OCI-LY1 (cell line): ENCODE results near the gene GARIN5A.

Experiments
- H2AFZ ChIP-seq: fragments of 200-600 bp; sonication (generic), shearing (Covaris generic); 2 replicates; pipeline ENCODE4 v1.6.0; 2014; ENCODE audit warnings: antibody characterized with exemption, mild to moderate bottlenecking, low read length
- H3F3A ChIP-seq: fragments of 200-600 bp; sonication (generic), shearing (Covaris generic); 2 replicates; pipeline ENCODE4 v1.6.0; 2014; ENCODE audit warnings: mild to moderate bottlenecking, antibody characterized with exemption, low read length, moderate library complexity; ENCODE audit not compliant: insufficient read depth
- H3K27ac ChIP-seq: fragments of 200-600 bp; sonication (generic); 2 replicates; pipeline ENCODE4 v1.5.1; 2014; ENCODE audit warnings: low read length, mixed run types, mild to moderate bottlenecking, low read depth; ENCODE audit not compliant: poor library complexity, severe bottlenecking
- H3K27me3 ChIP-seq: fragments of 200-600 bp; sonication (generic); 2 replicates; pipeline ENCODE4 v1.6.0; 2014; ENCODE audit warnings: antibody characterized with exemption, mild to moderate bottlenecking, low read length, moderate library complexity; ENCODE audit not compliant: insufficient read depth
- H3K36me3 ChIP-seq: fragments of 200-600 bp; sonication (generic); 2 replicates; pipeline ENCODE4 v1.6.1; 2014; ENCODE audit warnings: mild to moderate bottlenecking, antibody characterized with exemption, low read length, moderate library complexity, mixed read lengths; ENCODE audit not compliant: insufficient read depth
- H3K4me1 ChIP-seq: fragments of 200-600 bp; sonication (generic); 2 replicates; pipeline ENCODE4 v1.5.1; 2014; ENCODE audit warnings: mild to moderate bottlenecking, low read length, moderate library complexity; ENCODE audit not compliant: insufficient read depth, severe bottlenecking
- H3K4me2 ChIP-seq: fragments of 200-600 bp; sonication (generic), shearing (Covaris generic); 2 replicates; pipeline ENCODE4 v1.6.1; 2014; ENCODE audit warnings: low read length
- H3K4me3 ChIP-seq: fragments of 200-600 bp; sonication (generic); 2 replicates; pipeline ENCODE4 v1.5.1; 2014; ENCODE audit warnings: low read length, low read depth, mild to moderate bottlenecking, mixed read lengths; ENCODE audit not compliant: poor library complexity, severe bottlenecking
- H3K79me2 ChIP-seq: fragments of 200-600 bp; shearing (Covaris generic); 2 replicates; pipeline ENCODE4 v1.6.1; 2016; ENCODE audit warnings: mixed run types, low read length, mixed read lengths; ENCODE audit not compliant: insufficient read depth
- H3K9ac ChIP-seq: fragments of 200-600 bp; sonication (generic), shearing (Covaris generic); 2 replicates; pipeline ENCODE4 v1.6.1; 2014; ENCODE audit warnings: mild to moderate bottlenecking, low read length, mixed read lengths
- H3K9me2 ChIP-seq: fragments of 200-600 bp; sonication (generic), shearing (Covaris generic); 2 replicates; pipeline ENCODE4 v1.6.1; 2014; ENCODE audit warnings: low read depth, mild to moderate bottlenecking, low read length, mixed read lengths
- H3K9me3 ChIP-seq: fragments of 200-600 bp; shearing (Covaris generic); 2 replicates; pipeline ENCODE4 v1.6.1; 2014; ENCODE audit warnings: low read length, mixed read lengths
- H4K20me1 ChIP-seq: fragments of 200-600 bp; sonication (generic), shearing (Covaris generic); 2 replicates; pipeline ENCODE4 v1.6.0; 2016; ENCODE audit warnings: mild to moderate bottlenecking, low read length; ENCODE audit not compliant: insufficient read depth
- EZH2 ChIP-seq: fragments of 200-600 bp; sonication (generic), shearing (Covaris generic); IDR thresholded peaks from 2 replicates; pipeline ENCODE4 v1.8.0; 2017; ENCODE audit warnings: borderline replicate concordance, mixed run types, mild to moderate bottlenecking, antibody characterized with exemption, low read length, moderate library complexity, mixed read lengths
- TF ChIP-seq, protein P1 (sequence below): fragments of 200-600 bp; sonication (generic), shearing (Covaris generic); IDR thresholded peaks from 2 replicates; pipeline ENCODE4 v1.5.1; 2017; ENCODE audit warnings: mild to moderate bottlenecking, antibody characterized with exemption, low read length, moderate library complexity, mixed read lengths

GARIN5A gene

DNA sequence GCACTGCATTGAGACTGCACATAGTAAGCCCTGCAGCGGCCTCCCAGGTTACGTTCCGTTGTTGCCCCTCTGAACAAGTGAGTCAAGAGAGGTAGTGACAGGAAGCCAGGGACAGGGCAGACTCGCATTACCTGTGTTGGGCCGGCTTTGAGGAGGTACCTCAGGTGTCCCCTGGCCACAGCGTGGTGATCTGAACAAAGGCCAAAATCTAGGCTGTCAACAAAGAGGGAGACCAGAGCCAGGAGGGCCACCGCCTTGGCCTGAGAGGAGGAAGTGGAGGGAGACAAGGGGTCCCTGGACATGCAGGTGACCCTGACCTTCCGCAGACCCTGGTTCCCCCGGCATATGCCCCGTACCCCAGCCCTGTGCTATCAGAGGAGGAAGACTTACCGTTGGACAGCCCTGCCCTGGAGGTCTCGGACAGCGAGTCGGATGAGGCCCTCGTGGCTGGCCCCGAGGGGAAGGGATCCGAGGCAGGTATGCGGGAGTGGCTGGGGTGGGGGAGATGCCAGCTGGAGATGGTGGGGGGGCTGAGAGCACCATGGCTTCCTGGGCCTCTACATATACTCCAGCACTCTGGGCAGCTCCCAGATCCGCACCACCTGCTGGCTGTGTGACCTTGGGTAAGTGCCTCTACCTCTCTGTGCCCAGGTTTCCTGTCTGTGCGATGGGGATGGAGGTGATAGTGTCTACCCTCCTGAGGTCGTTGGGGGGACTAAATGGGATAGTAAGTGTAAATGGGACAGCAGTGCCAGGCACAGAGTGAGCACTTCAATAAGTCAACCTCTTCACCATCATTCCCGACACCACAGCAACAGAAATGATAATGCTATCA is 53.2 kb downstream of the GARIN5A start:
- Histone ChIP-seq H3K27me3 (no peaks in the 10 kb centered on the region), H3K27ac (peak overlapping the region; percentile 86), H3K4me3 (no peak overlapping the region), H3K4me2 (no peak overlapping the region), H3K9me2 (no peaks in the 10 kb centered on the region), H3K79me2 (peaks cover 10% of the 10 kb centered on the region), H3K36me3 (peaks cover 72% of the 10 kb centered on the region), H3F3A (no peaks in the 10 kb centered on the region), H3K9me3 (no peaks in the 10 kb centered on the region), H3K4me1 (peaks cover 40% of the 10 kb centered on the region), H2AFZ (no peak overlapping the region), H3K9ac (no peak overlapping the region), H4K20me1 (no peaks in the 10 kb centered on the region)
- TF ChIP-seq, protein P1, sequence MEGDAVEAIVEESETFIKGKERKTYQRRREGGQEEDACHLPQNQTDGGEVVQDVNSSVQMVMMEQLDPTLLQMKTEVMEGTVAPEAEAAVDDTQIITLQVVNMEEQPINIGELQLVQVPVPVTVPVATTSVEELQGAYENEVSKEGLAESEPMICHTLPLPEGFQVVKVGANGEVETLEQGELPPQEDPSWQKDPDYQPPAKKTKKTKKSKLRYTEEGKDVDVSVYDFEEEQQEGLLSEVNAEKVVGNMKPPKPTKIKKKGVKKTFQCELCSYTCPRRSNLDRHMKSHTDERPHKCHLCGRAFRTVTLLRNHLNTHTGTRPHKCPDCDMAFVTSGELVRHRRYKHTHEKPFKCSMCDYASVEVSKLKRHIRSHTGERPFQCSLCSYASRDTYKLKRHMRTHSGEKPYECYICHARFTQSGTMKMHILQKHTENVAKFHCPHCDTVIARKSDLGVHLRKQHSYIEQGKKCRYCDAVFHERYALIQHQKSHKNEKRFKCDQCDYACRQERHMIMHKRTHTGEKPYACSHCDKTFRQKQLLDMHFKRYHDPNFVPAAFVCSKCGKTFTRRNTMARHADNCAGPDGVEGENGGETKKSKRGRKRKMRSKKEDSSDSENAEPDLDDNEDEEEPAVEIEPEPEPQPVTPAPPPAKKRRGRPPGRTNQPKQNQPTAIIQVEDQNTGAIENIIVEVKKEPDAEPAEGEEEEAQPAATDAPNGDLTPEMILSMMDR, result no peak
- TF ChIP-seq EZH2, result no peak

DNA sequence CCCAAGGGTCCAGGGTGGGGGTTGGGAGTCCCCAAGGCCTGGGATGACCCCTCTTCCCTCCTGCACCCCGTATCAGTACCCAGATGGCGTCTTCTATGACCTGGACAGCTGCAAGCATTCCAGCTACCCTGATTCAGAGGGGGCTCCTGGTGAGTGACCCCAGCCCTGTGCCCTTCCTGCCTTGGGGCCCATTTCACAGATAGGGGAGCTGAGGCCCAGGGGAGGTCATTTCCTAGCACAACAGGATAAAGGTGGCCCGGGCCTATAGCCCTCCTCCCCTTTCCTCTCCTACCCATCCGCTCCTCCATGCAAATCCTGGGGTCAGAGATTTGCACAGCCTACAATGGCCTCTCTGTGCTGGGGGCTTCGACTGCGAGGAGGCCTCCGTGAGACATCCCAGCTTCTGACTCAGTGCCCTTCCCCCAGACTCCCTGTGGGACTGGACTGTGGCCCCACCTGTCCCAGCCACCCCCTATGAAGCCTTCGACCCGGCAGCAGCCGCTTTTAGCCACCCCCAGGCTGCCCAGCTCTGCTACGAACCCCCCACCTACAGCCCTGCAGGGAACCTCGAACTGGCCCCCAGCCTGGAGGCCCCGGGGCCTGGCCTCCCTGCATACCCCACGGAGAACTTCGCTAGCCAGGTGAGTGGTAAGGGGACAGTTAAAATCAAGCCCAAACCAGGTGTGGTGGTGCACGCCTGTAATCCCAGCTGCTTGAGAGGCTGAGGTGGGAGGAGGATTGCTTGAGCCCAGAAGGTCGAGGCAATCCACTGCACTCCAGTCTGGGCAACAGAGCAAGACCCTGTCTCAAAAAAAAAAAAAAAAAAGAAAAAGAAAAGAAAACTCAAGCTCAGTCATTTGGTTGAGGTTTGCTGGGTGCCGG is 54.0 kb downstream of the GARIN5A start:
- TF ChIP-seq, protein P1, result no peak
- no peak for TF ChIP-seq EZH2
- Histone ChIP-seq H3K4me3 (peak overlapping the region; percentile 48), H2AFZ (no peak overlapping the region), H3K9me3 (no peaks in the 10 kb centered on the region), H3K27ac (peak overlapping the region; percentile 86), H3K9ac (peak overlapping the region; percentile 54; the same call in 1 of the 2 replicates), H4K20me1 (no peaks in the 10 kb centered on the region), H3K79me2 (peaks cover 10% of the 10 kb centered on the region), H3F3A (no peaks in the 10 kb centered on the region; the same call in 1 of the 2 replicates), H3K27me3 (no peaks in the 10 kb centered on the region), H3K4me1 (peaks cover 40% of the 10 kb centered on the region), H3K9me2 (no peaks in the 10 kb centered on the region), H3K36me3 (peaks cover 66% of the 10 kb centered on the region), H3K4me2 (peak overlapping the region; percentile 58)

DNA sequence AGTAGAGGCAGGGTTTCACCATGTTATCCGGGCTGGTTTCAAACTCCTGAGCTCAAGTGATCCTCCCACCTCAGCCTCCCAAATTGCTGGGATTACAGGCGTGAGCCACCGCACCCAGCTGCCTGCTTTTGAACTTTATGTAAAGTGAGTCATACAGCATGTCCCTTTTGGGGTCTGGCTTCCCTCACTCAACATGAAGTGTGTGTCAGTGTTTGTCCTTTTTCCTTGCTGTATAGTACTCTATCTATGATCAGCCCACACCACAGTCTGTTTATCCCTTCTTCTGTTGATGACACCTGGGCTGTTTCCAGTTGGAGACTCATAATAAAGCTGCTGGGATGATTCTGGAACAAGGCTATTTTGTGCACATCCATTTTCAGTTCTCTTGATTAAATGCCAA is 55.8 kb downstream of the GARIN5A start:
- H3K9me2 ChIP-seq, result no peaks in the 10 kb centered on the region
- no peak for TF ChIP-seq EZH2
- TF ChIP-seq, protein P1, result no peak
- no peak overlapping the region; the same call in 1 of the 2 replicates for H3K9ac ChIP-seq
- no peaks in the 10 kb centered on the region for H4K20me1 ChIP-seq
- H3K36me3 ChIP-seq, result peaks cover 61% of the 10 kb centered on the region
- H3K4me1 ChIP-seq, result peaks cover 48% of the 10 kb centered on the region
- no peaks in the 10 kb centered on the region for H3K9me3 ChIP-seq
- H2AFZ ChIP-seq, result no peak overlapping the region
- peak overlapping the region; percentile 95 for H3K27ac ChIP-seq
- H3K4me3 ChIP-seq, result peak overlapping the region; percentile 85
- no peaks in the 10 kb centered on the region; the same call in 1 of the 2 replicates for H3F3A ChIP-seq
- no peaks in the 10 kb centered on the region for H3K27me3 ChIP-seq
- H3K4me2 ChIP-seq, result peak overlapping the region; percentile 78
- H3K79me2 ChIP-seq, result peaks cover 10% of the 10 kb centered on the region
